ENCODE measurements around the gene MFRP. TPM values are rescaled to one million over a fixed set of nuclear protein-coding genes. Genes with fewer than 3 reads are reported as not detected.

Gene MFRP
- total and polyA plus RNA-seq, 2 donors (not counting 1 experiment from before 2014, with no cell fraction given), result not detected

DNA sequence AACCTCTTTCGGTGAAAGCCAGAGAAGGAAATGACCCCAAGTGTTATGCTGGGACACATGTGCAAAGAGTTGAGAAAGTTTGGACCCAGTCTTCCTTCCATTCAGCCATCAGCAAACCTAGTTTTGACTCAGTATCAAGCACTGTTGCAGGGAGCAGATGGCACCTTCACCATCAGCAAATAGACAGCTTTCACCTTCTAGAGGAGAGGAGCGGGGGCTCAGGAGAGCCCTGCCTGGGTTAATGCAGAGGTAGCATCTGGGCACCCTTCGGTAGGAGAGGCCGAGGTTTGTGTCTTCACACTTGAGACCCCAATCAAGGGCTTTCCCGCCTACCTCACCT lies 16.2 kb upstream of the MFRP start:
- Histone ChIP-seq H3K27me3 (ENCODE audit: control insufficient read depth, insufficient read depth, low read length) (peaks cover 2% of the 10 kb centered on the region), H2AFZ (ENCODE audit: low read length) (no peak overlapping the region), H3K79me2 (ENCODE audit: control insufficient read depth, insufficient read depth, low read length) (no peaks in the 10 kb centered on the region), H4K20me1 (ENCODE audit: control insufficient read depth, extremely low read depth, insufficient read depth, low read length) (no peaks in the 10 kb centered on the region), H3K9ac (ENCODE audit: insufficient read depth, low read length) (no peak overlapping the region), H3K27ac (ENCODE audit: insufficient read depth, low read length) (no peak overlapping the region), H3K4me2 (ENCODE audit: extremely low read depth, insufficient read depth, low read length) (no peak overlapping the region), H3K36me3 (ENCODE audit: control insufficient read depth, insufficient read depth, low read length) (no peaks in the 10 kb centered on the region), H3K4me3 (replicated peaks in 1 of 4; ENCODE audit: control extremely low read depth in 1 of 4, insufficient read depth in 1 of 4, low read depth in 3 of 4, low read length in 4 of 4) (no peak overlapping the region), H3K4me1 (ENCODE audit: control insufficient read depth, extremely low read depth, insufficient read depth, low read length) (peaks cover 14% of the 10 kb centered on the region), H3K9me3 (ENCODE audit: control insufficient read depth, insufficient read depth, low read depth, low read length) (no peaks in the 10 kb centered on the region)
- no peak for TF ChIP-seq CTCF (conservative IDR thresholded peaks at IDR 0.05 in 1 of 2, IDR thresholded peaks at IDR 0.05 in 1 of 2; ENCODE audit: low read depth in 1 of 2, low read length in 2 of 2)
- DNase-seq (ENCODE audit: low read depth in 2 of 2), result no peak

DNA sequence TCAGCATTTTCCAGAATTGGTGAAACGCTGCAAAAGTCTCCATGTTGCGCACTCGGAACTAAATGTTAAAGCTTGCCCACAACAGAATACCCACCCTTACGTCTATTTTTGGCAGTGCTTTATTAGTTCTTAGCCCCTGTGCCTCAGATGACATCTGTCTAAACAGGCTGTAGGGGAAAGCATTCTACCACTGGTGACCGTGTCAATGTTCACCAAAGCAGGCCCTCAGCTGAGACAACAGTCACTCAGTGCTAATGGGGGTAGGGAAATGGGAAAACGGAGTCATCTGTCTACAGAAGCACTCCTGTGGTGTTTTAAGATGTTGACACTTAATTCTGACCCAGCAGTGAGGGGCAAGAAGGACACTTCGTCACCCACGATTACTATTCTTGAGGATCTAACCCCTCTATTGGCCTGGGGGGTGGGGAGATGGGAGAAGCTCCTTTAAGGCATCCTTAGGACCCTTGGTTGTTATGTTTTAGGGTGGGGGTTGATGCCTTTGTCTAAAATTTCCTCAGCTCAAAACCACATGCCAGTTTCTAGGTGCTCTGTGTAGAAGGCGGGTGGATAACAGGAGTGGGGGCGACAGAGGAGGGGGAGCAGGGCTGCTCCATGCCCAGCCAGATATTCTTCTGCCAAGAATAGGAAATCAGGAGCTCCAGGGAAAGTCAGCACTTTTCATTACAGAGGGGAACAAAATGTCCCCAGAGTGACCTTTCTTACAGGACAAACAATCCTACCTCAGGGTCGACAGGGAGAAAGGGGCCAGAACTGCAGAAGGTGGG lies 15.6 kb upstream of the MFRP start:
- Histone ChIP-seq H3K9ac (ENCODE audit: insufficient read depth, low read length) (no peak overlapping the region), H3K9me3 (ENCODE audit: control insufficient read depth, insufficient read depth, low read depth, low read length) (no peaks in the 10 kb centered on the region), H3K4me1 (ENCODE audit: control insufficient read depth, extremely low read depth, insufficient read depth, low read length) (peaks cover 13% of the 10 kb centered on the region), H3K36me3 (ENCODE audit: control insufficient read depth, insufficient read depth, low read length) (no peaks in the 10 kb centered on the region), H3K27me3 (ENCODE audit: control insufficient read depth, insufficient read depth, low read length) (peaks cover 2% of the 10 kb centered on the region), H4K20me1 (ENCODE audit: control insufficient read depth, extremely low read depth, insufficient read depth, low read length) (no peaks in the 10 kb centered on the region), H3K79me2 (ENCODE audit: control insufficient read depth, insufficient read depth, low read length) (no peaks in the 10 kb centered on the region), H3K4me3 (replicated peaks in 1 of 4; ENCODE audit: control extremely low read depth in 1 of 4, insufficient read depth in 1 of 4, low read depth in 3 of 4, low read length in 4 of 4) (no peak overlapping the region), H3K27ac (ENCODE audit: insufficient read depth, low read length) (no peak overlapping the region), H3K4me2 (ENCODE audit: extremely low read depth, insufficient read depth, low read length) (no peak overlapping the region), H2AFZ (ENCODE audit: low read length) (no peak overlapping the region)
- DNase-seq (ENCODE audit: low read depth in 2 of 2), result no peak
- no peak for TF ChIP-seq CTCF (conservative IDR thresholded peaks at IDR 0.05 in 1 of 2, IDR thresholded peaks at IDR 0.05 in 1 of 2; ENCODE audit: low read depth in 1 of 2, low read length in 2 of 2)
- no peak for TF ChIP-seq EZH2 (IDR thresholded peaks at IDR 0.05; ENCODE audit: low read length, missing control alignments)

DNA sequence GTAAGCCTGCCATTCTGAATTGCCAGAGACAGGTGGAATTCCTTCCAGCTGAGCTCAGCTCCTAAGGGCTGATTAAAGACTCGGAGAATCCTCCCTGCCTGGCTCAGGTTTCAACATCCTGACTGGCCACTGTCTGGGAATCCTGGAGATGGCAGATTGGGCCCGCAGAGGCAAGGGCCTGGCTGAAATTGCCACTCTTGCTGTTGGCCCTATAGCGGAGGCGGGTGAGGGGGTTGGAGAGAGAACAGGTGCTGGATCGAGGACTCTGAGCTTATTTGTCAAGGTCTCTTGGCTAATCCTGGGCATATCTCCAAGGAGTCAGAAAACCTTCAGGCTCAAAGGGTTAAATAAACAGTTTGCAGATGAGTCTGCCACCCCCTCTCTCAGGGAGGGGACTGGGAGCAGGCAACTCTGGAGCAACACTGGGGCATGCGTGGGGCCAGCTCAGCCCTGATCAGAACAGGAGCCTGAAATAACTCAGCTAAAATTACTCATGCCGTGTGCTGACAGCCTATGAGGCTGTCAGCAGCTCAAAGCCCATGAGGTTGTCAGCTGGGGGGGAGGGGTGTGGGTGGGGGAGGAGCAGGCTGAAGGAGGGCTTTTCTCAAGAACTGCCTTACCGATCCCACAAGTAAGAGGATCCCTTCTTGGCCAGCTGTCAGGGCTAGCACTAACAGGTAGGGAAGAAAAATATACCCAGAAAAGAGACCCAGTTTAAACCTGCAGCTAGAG lies 14.7 kb upstream of the MFRP start:
- Histone ChIP-seq H4K20me1 (ENCODE audit: control insufficient read depth, extremely low read depth, insufficient read depth, low read length) (no peaks in the 10 kb centered on the region), H3K27ac (ENCODE audit: insufficient read depth, low read length) (no peak overlapping the region), H3K36me3 (ENCODE audit: control insufficient read depth, insufficient read depth, low read length) (no peaks in the 10 kb centered on the region), H3K79me2 (ENCODE audit: control insufficient read depth, insufficient read depth, low read length) (no peaks in the 10 kb centered on the region), H3K27me3 (ENCODE audit: control insufficient read depth, insufficient read depth, low read length) (peaks cover 2% of the 10 kb centered on the region), H3K4me1 (ENCODE audit: control insufficient read depth, extremely low read depth, insufficient read depth, low read length) (peaks cover 16% of the 10 kb centered on the region), H3K9me3 (ENCODE audit: control insufficient read depth, insufficient read depth, low read depth, low read length) (no peaks in the 10 kb centered on the region), H3K4me2 (ENCODE audit: extremely low read depth, insufficient read depth, low read length) (no peak overlapping the region), H3K9ac (ENCODE audit: insufficient read depth, low read length) (no peak overlapping the region), H2AFZ (ENCODE audit: low read length) (no peak overlapping the region), H3K4me3 (replicated peaks in 1 of 4; ENCODE audit: control extremely low read depth in 1 of 4, insufficient read depth in 1 of 4, low read depth in 3 of 4, low read length in 4 of 4) (no peak overlapping the region)
- TF ChIP-seq EZH2 (IDR thresholded peaks at IDR 0.05; ENCODE audit: low read length, missing control alignments) (no peak), CTCF (conservative IDR thresholded peaks at IDR 0.05 in 1 of 2, IDR thresholded peaks at IDR 0.05 in 1 of 2; ENCODE audit: low read depth in 1 of 2, low read length in 2 of 2) (no peak)
- DNase-seq (ENCODE audit: low read depth in 2 of 2), result peak; percentile 82 to 85
